ENCODE measurements around the gene RARB. TPM values are rescaled to one million over a fixed set of nuclear protein-coding genes. Genes with fewer than 3 reads are reported as not detected.

Gene RARB
- total RNA-seq, 1 experiment from 2014 or later: 31.3 TPM

GRCh38 chr3:25403968-25404367, 24.1 kb upstream of the RARB start:
- intact Hi-C loops (cut with micrococcal nuclease; ENCODE audit: unreplicated experiment): no loop called here
- CTCF ChIA-PET: no interaction called here
- Mint-ChIP-seq H3K4me3 (ENCODE audit: low read depth, unreplicated experiment) (no peak overlapping the region), H3K36me3 (ENCODE audit: insufficient read depth, unreplicated experiment) (no peaks in the 10 kb centered on the region), H3K4me1 (ENCODE audit: low read depth, unreplicated experiment) (peaks cover 10% of the 10 kb centered on the region), H3K27ac (ENCODE audit: unreplicated experiment) (no peak overlapping the region), H3K9me3 (ENCODE audit: low read depth, unreplicated experiment) (peaks cover 2% of the 10 kb centered on the region), H3K27me3 (ENCODE audit: unreplicated experiment) (no peaks in the 10 kb centered on the region)
- no peak for TF ChIP-seq CTCF (IDR thresholded peaks at IDR 0.05; ENCODE audit: unreplicated experiment)
- no peak for DNase-seq
- BruUV-seq (replicated peaks): no TSS peak

GRCh38 chr3:25404569-25404968, 23.5 kb upstream of the RARB start:
- BruUV-seq (replicated peaks): no TSS peak
- Mint-ChIP-seq H3K27ac (ENCODE audit: unreplicated experiment) (no peak overlapping the region), H3K4me3 (ENCODE audit: low read depth, unreplicated experiment) (no peak overlapping the region), H3K27me3 (ENCODE audit: unreplicated experiment) (no peaks in the 10 kb centered on the region), H3K9me3 (ENCODE audit: low read depth, unreplicated experiment) (peaks cover 2% of the 10 kb centered on the region), H3K4me1 (ENCODE audit: low read depth, unreplicated experiment) (peaks cover 10% of the 10 kb centered on the region), H3K36me3 (ENCODE audit: insufficient read depth, unreplicated experiment) (no peaks in the 10 kb centered on the region)
- DNase-seq: no peak
- intact Hi-C loops (cut with micrococcal nuclease; ENCODE audit: unreplicated experiment): no loop called here
- no peak for TF ChIP-seq CTCF (IDR thresholded peaks at IDR 0.05; ENCODE audit: unreplicated experiment)
- CTCF ChIA-PET: no interaction called here

GRCh38 chr3:25405335-25405734, 22.7 kb upstream of the RARB start:
- intact Hi-C loops (cut with micrococcal nuclease; ENCODE audit: unreplicated experiment): no loop called here
- Mint-ChIP-seq H3K36me3 (ENCODE audit: insufficient read depth, unreplicated experiment) (no peaks in the 10 kb centered on the region), H3K27me3 (ENCODE audit: unreplicated experiment) (no peaks in the 10 kb centered on the region), H3K27ac (ENCODE audit: unreplicated experiment) (no peak overlapping the region), H3K4me3 (ENCODE audit: low read depth, unreplicated experiment) (no peak overlapping the region), H3K4me1 (ENCODE audit: low read depth, unreplicated experiment) (peaks cover 10% of the 10 kb centered on the region), H3K9me3 (ENCODE audit: low read depth, unreplicated experiment) (peaks cover 2% of the 10 kb centered on the region)
- no peak for TF ChIP-seq CTCF (IDR thresholded peaks at IDR 0.05; ENCODE audit: unreplicated experiment)
- no peak for DNase-seq
- BruUV-seq (replicated peaks): no TSS peak
- CTCF ChIA-PET: no interaction called here

GRCh38 chr3:25410703-25411102, 17.4 kb upstream of the RARB start:
- CTCF ChIA-PET: interaction anchor here (0.6 kb wide), 1 partner anchor 441 kb away, joined by 3 read pairs; no protein-coding TSS in a partner anchor
- H3K4me1 Mint-ChIP-seq (ENCODE audit: low read depth, unreplicated experiment): peaks cover 27% of the 10 kb centered on the region
- H3K36me3 Mint-ChIP-seq (ENCODE audit: insufficient read depth, unreplicated experiment): no peaks in the 10 kb centered on the region
- no peak overlapping the region for H3K4me3 Mint-ChIP-seq (ENCODE audit: low read depth, unreplicated experiment)
- no peak for DNase-seq
- no peak overlapping the region for H3K27ac Mint-ChIP-seq (ENCODE audit: unreplicated experiment)
- intact Hi-C loops (cut with micrococcal nuclease; ENCODE audit: unreplicated experiment): no loop called here
- H3K27me3 Mint-ChIP-seq (ENCODE audit: unreplicated experiment): no peaks in the 10 kb centered on the region
- no TSS peak for BruUV-seq (replicated peaks)
- TF ChIP-seq CTCF (IDR thresholded peaks at IDR 0.05; ENCODE audit: unreplicated experiment): no peak
- H3K9me3 Mint-ChIP-seq (ENCODE audit: low read depth, unreplicated experiment): peaks cover 2% of the 10 kb centered on the region
